Measurements from ENCODE around the gene PRKCA.

Gene PRKCA

DNA sequence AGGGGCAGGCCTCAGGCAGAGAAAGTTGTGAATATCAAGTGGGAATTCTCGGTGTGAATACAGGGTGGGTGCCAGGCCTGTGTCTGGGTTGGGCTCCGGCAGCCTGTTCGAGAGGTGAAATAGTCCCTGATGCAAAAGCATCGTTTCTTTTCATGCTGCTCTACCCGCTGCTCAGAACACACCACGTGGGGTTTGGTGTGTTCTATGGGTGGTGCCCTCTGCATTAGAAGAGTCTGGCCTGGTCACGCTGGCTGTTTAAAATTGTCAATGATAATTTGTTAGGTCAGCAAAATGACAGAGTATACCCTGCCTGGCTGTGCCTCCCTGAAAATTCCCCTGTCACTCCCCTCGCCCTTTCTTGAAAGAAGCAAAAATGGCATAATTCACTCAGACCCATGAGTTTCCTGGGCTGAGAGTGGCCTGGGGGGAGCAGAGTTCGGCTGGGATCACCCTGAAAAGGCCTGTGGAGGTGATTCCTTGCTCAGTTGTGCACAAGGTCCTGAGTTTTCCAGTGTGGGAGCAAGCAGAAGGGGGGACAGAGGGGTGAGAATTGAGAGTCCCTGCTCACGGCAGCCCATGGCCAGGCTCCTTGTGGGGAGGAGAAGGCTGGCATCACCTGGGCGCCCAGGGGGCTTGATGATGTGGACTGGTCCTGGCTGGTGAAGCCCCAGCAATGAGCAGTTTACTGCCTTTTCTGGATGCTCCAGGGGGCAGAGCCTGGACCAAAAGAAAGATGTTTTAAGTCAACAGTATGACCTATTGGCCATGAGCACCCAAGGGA is 535.7 kb downstream of the PRKCA start:
- TF ChIP-seq POLR2A (IDR thresholded peaks at IDR 0.05; ENCODE audit: low read length) = no peak
- no peak for TF ChIP-seq GATA1 (IDR thresholded peaks at IDR 0.05; ENCODE audit: low read depth, low read length)
- DNase-seq = no peak

DNA sequence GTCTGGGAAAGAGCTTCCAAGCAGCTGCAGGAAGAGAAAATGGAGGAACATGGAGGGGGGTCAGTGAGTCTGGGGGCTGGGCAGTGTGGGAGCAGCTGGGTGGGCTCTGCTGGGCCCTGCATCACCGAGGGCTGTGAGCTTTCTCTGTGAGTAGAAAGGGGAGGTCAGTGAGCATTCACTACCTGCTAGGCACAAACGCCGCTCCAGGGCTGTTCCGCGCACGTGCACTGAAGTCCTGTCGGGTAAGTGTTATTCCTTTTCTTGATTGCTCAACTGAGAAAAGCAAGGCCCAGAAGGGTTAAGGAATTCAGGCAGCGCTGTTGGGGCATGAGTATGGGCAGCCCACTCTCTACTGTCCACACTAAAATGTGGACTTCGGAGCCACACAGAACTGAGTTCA is 537.2 kb downstream of the PRKCA start:
- no peak for TF ChIP-seq GATA1 (IDR thresholded peaks at IDR 0.05; ENCODE audit: low read depth, low read length)
- TF ChIP-seq POLR2A (IDR thresholded peaks at IDR 0.05; ENCODE audit: low read length) = no peak
- no peak for DNase-seq

DNA sequence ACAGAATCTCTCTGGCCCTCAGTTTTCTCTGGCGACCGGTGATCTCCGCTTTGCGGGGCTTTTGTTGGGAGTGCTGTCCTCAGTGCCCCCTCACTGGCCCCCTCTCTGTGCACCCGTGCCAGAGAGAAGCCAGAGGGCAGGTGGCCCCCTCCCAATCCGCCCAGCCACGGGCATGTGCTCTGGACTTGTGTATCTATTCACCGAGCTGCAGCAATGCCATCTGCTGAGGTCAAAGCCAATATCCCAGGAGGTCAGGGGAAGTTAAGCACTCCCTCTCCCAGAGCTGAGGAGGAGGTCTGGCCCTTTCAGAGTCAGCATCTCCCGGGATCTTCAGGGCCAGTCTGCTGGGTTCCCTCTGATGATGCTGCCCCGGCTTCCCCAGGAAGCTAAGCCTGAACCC is 537.6 kb downstream of the PRKCA start:
- DNase-seq = no peak
- TF ChIP-seq POLR2A (IDR thresholded peaks at IDR 0.05; ENCODE audit: low read length) (no peak), GATA1 (IDR thresholded peaks at IDR 0.05; ENCODE audit: low read depth, low read length) (no peak)

DNA sequence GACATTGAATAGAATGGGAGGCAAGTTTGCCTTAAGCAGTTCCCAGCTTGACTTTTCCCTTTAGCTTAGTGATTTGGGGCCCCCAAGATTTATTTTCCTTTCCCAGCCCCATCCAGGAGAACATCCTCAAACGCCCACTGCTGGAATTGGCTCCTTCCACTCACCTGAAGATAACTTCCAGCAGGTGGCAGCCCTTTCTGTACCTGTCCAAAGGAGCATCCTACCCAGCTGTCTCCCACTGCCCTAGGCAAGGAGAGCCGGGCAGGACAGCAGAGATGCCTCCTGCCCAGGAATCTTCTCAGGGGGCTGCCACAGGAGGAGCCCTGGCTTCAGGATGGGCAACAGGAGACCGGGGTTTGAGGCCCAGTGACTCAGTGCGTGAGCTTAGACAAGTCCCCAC is 538.9 kb downstream of the PRKCA start:
- DNase-seq = no peak
- TF ChIP-seq POLR2A (IDR thresholded peaks at IDR 0.05; ENCODE audit: low read length) = no peak
- TF ChIP-seq GATA1 (IDR thresholded peaks at IDR 0.05; ENCODE audit: low read depth, low read length) = no peak

DNA sequence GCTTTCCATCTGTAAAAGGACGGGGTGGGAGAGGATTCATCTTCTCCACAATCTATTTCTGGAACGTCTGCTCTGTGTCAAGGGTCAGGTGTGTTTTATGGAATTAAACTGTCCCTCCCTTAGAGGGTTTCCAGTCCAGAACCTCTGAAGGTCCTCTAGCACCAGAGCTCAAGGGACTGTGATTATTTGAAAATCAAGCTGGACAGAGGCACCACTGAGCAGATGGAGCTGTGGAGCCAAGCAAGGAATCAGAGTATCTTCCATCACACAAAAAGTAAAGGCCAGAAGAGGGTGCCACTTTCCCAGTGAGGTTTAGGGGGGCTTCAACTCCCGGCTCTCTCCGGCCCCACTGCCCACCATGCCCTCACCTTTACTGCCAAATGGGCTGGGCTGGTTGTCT is 539.3 kb downstream of the PRKCA start:
- no peak for TF ChIP-seq POLR2A (IDR thresholded peaks at IDR 0.05; ENCODE audit: low read length)
- TF ChIP-seq GATA1 (IDR thresholded peaks at IDR 0.05; ENCODE audit: low read depth, low read length) = no peak
- no peak for DNase-seq

DNA sequence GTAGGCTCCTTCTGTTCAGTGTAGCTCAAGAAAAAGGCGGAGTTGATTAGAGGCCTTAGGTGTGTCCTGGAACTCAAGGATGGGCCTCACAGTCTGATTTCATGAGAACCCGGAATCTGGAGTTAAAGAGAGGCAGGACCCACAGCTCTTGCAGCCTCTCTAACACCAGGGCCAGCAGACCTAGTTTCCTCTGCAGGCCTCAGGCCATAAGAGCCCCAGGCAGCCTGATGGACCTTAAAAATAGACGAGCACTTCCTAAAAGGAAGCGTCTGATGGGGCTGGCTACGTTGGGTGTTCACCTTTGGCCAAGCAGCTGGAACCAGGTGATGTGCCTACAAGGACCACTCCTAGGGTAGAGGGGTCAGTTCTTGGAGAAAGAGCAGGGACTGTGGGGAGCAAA is 540.1 kb downstream of the PRKCA start:
- TF ChIP-seq POLR2A (IDR thresholded peaks at IDR 0.05; ENCODE audit: low read length) (no peak), GATA1 (IDR thresholded peaks at IDR 0.05; ENCODE audit: low read depth, low read length) (no peak)
- no peak for DNase-seq

DNA sequence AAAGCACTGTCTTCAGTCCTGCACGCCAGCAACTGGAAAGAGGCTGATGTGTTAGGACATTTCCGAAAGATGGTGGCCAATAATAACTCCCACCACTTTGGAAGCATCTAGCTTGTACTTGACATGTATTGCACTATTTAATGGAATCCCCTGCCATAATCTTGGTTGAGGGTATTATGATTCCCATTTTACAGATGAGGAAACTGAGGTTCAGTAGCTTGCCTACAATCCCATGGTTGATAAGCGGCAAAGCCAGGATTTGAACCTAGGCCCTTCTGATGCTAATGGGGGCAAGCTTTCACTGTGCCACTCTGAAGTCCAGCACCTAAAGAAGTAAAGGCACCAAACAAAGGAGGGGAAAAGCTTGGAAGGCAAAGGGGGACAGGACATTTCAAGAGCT is 540.5 kb downstream of the PRKCA start:
- DNase-seq = no peak
- no peak for TF ChIP-seq GATA1 (IDR thresholded peaks at IDR 0.05; ENCODE audit: low read depth, low read length)
- TF ChIP-seq POLR2A (IDR thresholded peaks at IDR 0.05; ENCODE audit: low read length) = no peak

DNA sequence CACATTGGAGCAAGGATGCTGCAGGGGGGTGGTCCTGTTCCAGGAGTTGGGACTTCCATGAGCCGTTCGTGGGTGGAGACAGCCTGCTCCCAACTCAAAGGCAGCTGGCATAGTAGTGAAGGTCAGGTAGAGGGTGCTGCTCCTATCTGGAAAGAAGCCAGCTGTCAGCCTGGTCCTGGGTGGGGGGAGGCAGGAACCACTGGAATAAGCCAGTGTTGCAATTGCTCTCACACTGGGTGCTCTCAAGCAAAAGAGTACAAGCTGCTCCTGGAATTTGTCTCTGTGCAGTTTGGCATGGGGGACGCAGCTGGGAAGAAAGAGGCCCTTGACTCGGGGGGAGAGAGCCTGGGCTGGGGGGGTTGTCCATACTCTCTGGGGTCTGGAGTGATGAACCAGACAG is 541.2 kb downstream of the PRKCA start:
- TF ChIP-seq GATA1 (IDR thresholded peaks at IDR 0.05; ENCODE audit: low read depth, low read length) (no peak), POLR2A (IDR thresholded peaks at IDR 0.05; ENCODE audit: low read length) (no peak)
- no peak for DNase-seq

DNA sequence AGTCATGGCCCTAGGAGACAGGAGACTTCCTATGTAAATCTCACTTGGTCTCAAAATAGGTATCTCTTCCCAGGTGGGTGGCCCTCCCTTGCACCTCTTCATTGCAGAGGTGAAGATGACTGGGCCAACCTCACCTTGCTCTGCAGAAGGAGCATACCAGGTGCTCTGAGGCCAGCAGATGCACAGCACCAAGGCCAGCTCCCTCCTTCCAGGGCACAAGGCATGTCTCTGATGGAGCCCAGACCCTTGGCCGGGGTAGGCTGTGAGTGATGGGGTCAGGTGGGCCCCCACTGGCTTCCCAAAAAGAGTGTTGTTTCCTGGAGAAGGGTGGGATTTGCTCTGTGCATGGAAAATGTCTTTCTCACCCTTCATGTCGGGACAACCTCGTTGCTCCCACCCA is 545.3 kb downstream of the PRKCA start:
- TF ChIP-seq GATA1 (IDR thresholded peaks at IDR 0.05; ENCODE audit: low read depth, low read length) (no peak), POLR2A (IDR thresholded peaks at IDR 0.05; ENCODE audit: low read length) (no peak)
- no peak for DNase-seq

DNA sequence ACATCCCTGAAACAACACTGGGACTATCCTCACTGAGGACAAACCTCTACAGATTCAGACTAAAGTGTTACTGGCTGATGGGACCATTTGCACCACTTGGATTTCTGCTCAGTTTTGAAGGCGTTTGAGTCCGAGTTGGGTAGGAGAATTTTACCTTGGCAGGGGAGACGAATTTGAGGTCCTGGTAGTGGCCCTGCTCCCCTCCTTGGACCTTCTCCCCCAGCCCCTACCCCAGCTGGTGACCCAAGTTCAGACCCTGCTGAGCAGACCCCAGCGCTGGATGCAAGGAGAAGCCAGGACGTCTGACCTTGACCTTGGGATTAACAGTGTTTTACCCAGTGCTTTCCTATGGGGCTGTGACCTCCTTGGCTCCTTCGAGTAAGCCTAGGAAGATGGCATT is 546.1 kb downstream of the PRKCA start:
- TF ChIP-seq POLR2A (IDR thresholded peaks at IDR 0.05; ENCODE audit: low read length) = no peak
- TF ChIP-seq GATA1 (IDR thresholded peaks at IDR 0.05; ENCODE audit: low read depth, low read length) = no peak

DNA sequence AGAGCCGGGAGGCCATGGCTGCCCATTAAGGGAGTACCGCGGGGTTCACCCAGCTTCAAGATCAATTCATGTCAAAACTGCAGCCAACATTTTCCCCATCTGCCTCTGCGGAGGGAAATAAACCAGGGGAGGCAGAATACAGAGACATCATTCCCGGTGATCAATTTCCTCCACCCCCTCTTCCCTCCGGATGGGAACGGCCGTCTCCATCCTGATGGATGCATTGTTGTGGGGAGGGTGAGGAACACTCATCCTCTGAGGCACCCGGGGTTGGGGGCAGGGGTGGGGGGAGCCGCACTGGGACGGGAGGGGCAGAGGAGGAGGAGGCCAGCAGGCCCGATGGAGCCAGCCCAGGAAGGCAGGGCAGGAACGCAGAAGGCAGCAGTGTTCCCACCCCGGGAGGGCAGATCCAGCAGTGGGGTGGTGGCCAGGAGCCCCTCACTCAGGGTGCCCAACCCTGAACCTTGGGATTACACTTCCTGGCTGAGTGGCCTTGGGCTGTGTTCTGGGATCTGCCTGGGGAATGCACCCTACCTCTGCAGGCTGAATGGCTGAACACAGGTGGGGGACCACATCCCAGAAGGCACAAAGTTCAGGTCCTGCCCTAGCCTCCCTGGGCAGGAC is 546.7 kb downstream of the PRKCA start:
- DNase-seq = no peak
- TF ChIP-seq POLR2A (IDR thresholded peaks at IDR 0.05; ENCODE audit: low read length) (no peak), GATA1 (IDR thresholded peaks at IDR 0.05; ENCODE audit: low read depth, low read length) (no peak)

More for the DNA sequence above, 546.1 kb downstream of the PRKCA start:
- DNase-seq = no peak

DNA sequence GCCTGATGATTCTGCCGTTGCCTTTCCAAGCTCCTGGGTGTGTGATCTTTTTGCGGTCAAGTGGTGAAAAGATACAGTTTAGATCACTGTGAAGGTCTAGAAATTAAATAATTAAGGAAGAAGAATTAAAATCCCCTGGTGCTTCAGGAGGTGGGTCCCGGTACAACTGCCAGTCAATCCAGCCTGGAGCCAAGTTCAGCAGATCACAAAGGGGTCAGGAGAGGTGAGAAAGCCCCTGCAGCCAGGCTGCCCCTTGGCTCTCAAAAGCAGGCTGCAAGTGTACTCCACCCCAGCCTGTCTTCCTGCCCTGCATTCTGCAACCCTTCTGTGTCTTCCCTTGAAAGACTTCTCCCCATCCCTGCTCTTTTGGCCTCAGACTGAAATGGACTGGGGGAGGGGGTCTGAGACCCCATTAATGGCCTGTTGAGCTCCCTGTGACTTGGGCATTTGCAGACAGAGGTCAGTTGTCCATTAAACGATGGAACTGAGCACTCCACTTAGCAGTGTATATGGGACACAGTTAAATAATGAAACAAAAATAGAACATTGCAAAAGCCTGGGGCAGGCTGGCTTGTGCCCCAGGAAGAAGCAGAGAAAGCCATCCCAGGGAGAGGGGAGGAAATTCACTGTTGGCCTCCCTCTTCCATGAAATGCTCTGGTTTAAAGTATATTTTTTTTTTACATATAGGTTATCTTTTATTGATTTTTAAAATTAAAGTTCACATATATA is 547.6 kb downstream of the PRKCA start:
- DNase-seq = no peak

DNA sequence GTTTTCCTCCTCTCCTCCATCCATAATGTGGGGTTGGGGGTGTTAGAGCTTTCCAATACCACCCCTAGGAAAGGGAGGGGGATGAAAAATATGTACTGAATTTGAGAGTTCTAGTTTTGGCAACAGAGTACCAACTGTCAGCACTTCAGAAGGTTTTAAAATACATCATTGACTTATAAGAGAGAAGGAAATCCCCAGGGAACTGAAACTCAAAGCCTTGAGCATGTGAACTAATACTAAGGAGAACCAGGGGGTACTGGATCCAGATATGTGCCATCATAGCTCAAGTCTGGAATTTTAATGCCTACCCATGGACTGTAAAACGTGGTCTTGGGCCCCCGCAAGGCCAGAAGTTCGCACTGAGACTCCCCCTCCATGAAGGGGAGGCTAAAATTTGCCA is 548.3 kb downstream of the PRKCA start:
- no peak for DNase-seq
- TF ChIP-seq POLR2A (IDR thresholded peaks at IDR 0.05; ENCODE audit: low read length) = no peak
- TF ChIP-seq GATA1 (IDR thresholded peaks at IDR 0.05; ENCODE audit: low read depth, low read length) = no peak

More for the DNA sequence above, 547.6 kb downstream of the PRKCA start:
- no peak for TF ChIP-seq POLR2A (IDR thresholded peaks at IDR 0.05; ENCODE audit: low read length)
- TF ChIP-seq GATA1 (IDR thresholded peaks at IDR 0.05; ENCODE audit: low read depth, low read length) = no peak

DNA sequence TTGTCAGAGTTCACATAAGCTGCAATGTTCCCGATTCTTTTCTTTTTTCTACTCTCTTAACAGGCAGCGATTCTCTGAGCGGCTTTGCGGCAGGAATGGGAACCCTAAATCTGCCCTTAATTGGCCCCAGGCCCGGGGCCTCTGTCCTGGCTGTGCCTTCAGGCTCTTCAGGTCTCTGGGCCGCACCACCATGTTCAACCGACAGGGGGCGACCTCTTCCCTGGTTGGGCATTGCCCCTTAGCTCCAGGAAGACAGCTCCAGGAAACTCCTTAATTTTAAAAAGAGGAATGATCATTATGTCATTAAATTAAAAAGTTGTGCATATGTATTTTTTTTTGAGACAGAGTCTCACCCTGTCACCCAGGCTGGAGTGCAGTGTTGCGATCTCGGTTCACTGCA is 552.8 kb downstream of the PRKCA start:
- TF ChIP-seq GATA1 (IDR thresholded peaks at IDR 0.05; ENCODE audit: low read depth, low read length) (no peak), POLR2A (IDR thresholded peaks at IDR 0.05; ENCODE audit: low read length) (no peak)
- DNase-seq = peak; percentile 9 to 49

All from erythroblast (primary cell).